Renal cortex interstitium (tissue), 11 donors: ENCODE results near the gene PRPS2. TPM values are rescaled to one million over a fixed set of nuclear protein-coding genes. Genes with fewer than 3 reads are reported as not detected.

Experiments used
- DNase-seq, 11 donors: peaks; one replicate each; pipeline ENCODE4 v3.0.0-alpha.2; 2013; ENCODE audit warnings: low read depth in 9 of 11, low spot score in 4 of 11; ENCODE audit errors: extremely low read depth in 1 of 11
- polyA plus RNA-seq, 3 donors: library from polyadenylated mRNA; unstranded; fragments of 120-200 nt; gene quantifications; one replicate each; pipeline ENCODE4 v1.2.1, GENCODE V29; 2013; ENCODE audit not compliant: insufficient read length in 3 of 3

PRPS2 gene
- polyA plus RNA-seq, 3 donors, result 94.3 to 147 (median 105) TPM

DNA sequence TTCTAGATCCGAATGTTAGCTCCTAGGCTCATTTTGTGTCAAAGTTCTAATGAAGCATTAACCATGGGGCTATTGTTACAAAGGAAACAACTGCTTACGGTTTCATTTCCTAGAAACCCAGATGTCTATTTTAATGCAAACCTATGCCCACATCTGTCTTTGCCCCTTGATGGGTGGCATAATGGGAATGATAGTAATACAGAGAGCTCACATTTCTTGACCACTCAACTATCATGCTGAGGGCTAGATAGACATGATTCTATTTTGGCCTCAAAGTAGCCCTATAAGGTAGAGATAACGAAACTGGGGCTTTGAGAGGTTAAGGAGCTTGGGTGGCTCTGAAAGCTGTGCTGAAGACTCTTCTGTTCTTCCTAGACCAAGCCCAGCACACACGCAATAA is 77.5 kb downstream of the PRPS2 start:
- DNase-seq, result no peak

GRCh38 chrX:12871257-12871656 is 80.0 kb downstream of the PRPS2 start:
- no peak for DNase-seq

DNA sequence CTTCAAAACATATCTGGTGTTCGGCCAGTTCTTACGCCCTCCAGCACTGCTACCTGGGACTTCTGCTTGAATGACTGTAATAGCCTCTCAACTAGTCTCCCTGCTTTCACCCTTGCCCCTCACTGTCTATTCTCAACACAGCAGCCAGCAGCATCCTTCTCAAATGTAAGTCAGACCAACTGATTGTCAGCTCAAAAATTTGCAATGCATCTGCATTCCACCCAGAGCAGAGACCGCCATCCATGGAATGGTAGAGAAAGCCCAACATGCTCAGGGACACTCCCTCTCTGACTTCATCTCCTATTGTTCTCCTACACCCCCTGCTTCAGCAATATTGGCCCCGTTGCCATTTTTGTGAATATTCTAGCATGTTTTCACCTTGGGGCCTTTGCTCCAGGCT is 81.5 kb downstream of the PRPS2 start:
- DNase-seq, result no peak

Other genes starting within 250 kb of the PRPS2 start
- gene TLR7, start 75.7 kb downstream of the PRPS2 start, polyA plus RNA-seq, result under 1 TPM; 0.32 to 0.70 (median 0.51) TPM
- gene TLR8, start 115.2 kb downstream of the PRPS2 start, polyA plus RNA-seq, result under 1 TPM; 0.29 to 0.44 (median 0.35) TPM
- 1,000 to 10,000 TPM; 2,669 to 3,446 (median 3,123) TPM for gene TMSB4X, start 183.7 kb downstream of the PRPS2 start, polyA plus RNA-seq